Measurements from ENCODE around the gene SSR4.

SSR4 gene

GRCh38 chrX:153774576-153775292 is 19.7 kb upstream of the SSR4 start:
- no peak for TF ChIP-seq PAX5 (IDR thresholded peaks at IDR 0.05; ENCODE audit: insufficient read depth, low read length, severe bottlenecking)
- TF ChIP-seq SPI1 (IDR thresholded peaks at IDR 0.05; ENCODE audit: low read depth, low read length): no peak
- no peak for TF ChIP-seq POU2F2 (IDR thresholded peaks at IDR 0.05; ENCODE audit: low read depth, low read length)
- no peak for TF ChIP-seq TAF1 (IDR thresholded peaks at IDR 0.05; ENCODE audit: low read depth, low read length)
- no peak for TF ChIP-seq POLR2A (IDR thresholded peaks at IDR 0.05; ENCODE audit: low read depth, low read length)
- no peak for TF ChIP-seq POLR2AphosphoS5 (IDR thresholded peaks at IDR 0.05; ENCODE audit: low read depth, low read length)
- no peak for FAIRE-seq
- DNase-seq (ENCODE audit: insufficient read length, low spot score): no peak

- FAIRE-seq: no peak
- TF ChIP-seq SPI1 (IDR thresholded peaks at IDR 0.05; ENCODE audit: low read depth, low read length) (no peak), POU2F2 (IDR thresholded peaks at IDR 0.05; ENCODE audit: low read depth, low read length) (no peak), POLR2A (IDR thresholded peaks at IDR 0.05; ENCODE audit: low read depth, low read length) (no peak), PAX5 (IDR thresholded peaks at IDR 0.05; ENCODE audit: insufficient read depth, low read length, severe bottlenecking) (no peak)
- no peak for DNase-seq (ENCODE audit: insufficient read length, low spot score)
Measured at GRCh38 chrX:153775293-153776119, 19.0 kb upstream of the SSR4 start.

GRCh38 chrX:153776120-153776599 is 18.3 kb upstream of the SSR4 start:
- DNase-seq (ENCODE audit: insufficient read length, low spot score): no peak
- FAIRE-seq: no peak
- no peak for TF ChIP-seq PAX5 (IDR thresholded peaks at IDR 0.05; ENCODE audit: insufficient read depth, low read length, severe bottlenecking)
- no peak for TF ChIP-seq POU2F2 (IDR thresholded peaks at IDR 0.05; ENCODE audit: low read depth, low read length)
- no peak for TF ChIP-seq POLR2A (IDR thresholded peaks at IDR 0.05; ENCODE audit: low read depth, low read length)
- TF ChIP-seq SPI1 (IDR thresholded peaks at IDR 0.05; ENCODE audit: low read depth, low read length): no peak
- TF ChIP-seq TAF1 (IDR thresholded peaks at IDR 0.05; ENCODE audit: low read depth, low read length): no peak
- no peak for TF ChIP-seq POLR2AphosphoS5 (IDR thresholded peaks at IDR 0.05; ENCODE audit: low read depth, low read length)

DNA sequence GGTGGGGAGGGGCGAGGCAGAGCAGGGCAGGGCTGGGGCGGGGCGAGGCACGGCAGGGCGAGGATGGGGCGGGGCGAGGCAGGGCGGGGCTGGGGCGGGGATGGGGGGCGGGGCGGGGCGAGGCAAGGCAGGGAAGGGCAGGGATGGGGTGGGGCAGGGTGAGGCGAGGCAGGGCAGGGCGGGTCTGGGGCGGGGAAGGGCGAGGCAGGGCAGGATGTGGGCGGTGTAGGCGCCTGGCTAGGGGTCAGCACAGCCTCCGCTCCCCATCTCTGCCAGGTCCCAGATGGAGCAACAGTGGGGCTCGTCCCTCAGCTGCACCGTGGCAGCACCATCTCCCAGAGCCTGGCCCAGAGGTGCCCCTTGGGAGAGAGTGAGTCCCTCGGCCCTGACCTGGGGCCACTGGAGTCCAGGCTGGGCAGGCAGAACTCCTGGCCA is 17.8 kb upstream of the SSR4 start:
- FAIRE-seq (no peak), DNase-seq (ENCODE audit: insufficient read length, low spot score) (no peak)
- TF ChIP-seq POLR2A (IDR thresholded peaks at IDR 0.05; ENCODE audit: low read depth, low read length): no peak
- no peak for TF ChIP-seq SPI1 (IDR thresholded peaks at IDR 0.05; ENCODE audit: low read depth, low read length)

DNA sequence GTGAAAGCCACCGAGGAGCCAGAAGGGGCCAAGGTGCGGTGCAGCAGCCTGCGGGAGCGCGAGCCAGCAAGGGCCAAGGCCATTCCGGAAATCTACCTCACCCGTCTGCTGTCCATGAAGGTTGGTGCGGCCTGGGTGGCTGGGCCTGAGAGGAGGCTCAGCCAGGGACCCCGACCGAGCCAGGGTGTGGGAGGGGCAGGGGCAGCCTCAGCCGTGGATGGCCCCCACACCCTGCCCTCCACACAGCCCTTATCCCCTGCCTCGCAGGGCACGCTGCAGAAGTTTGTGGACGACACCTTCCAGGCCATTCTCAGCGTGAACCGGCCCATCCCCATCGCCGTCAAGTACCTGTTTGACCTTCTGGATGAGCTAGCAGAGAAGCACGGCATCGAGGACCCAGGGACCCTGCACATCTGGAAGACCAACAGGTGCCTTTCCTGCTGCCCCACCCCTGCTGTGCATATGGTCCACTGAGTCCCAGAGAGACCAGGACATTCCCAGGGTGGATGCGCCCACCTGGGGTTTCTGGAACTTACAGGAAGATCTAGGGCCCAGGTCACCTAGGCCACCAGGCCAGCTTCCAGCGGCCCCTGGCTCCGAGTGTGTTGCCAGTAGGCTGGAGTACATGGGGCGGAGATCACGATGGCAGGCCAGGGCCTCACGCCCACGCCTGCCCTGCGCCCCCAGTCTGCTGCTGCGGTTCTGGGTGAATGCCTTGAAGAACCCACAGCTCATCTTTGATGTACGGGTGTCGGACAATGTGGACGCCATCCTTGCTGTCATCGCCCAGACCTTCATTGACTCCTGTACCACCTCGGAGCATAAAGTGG is 17.0 kb upstream of the SSR4 start:
- no peak for TF ChIP-seq POLR2AphosphoS5 (IDR thresholded peaks at IDR 0.05; ENCODE audit: low read depth, low read length)
- TF ChIP-seq SPI1 (IDR thresholded peaks at IDR 0.05; ENCODE audit: low read depth, low read length): no peak
- TF ChIP-seq TAF1 (IDR thresholded peaks at IDR 0.05; ENCODE audit: low read depth, low read length): no peak
- FAIRE-seq: no peak
- DNase-seq (ENCODE audit: insufficient read length, low spot score): no peak

DNA sequence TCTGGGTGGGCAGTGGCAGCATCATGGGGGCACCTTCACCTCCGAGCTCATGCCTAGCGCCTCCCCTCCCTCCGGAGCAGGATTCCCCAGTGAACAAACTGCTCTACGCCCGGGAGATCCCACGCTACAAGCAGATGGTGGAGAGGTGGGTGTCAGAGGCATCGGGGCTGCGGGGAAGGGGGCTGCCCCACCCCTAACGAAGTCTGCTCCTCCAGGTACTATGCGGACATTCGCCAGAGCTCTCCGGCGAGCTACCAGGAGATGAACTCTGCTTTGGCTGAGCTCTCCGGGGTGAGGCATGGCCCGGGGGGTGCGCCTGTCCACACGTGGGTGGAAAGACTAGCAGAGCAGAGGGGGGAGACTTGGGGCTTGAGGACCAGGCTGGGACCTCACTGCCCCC is 16.3 kb upstream of the SSR4 start:
- FAIRE-seq: no peak
- TF ChIP-seq PAX5 (IDR thresholded peaks at IDR 0.05; ENCODE audit: insufficient read depth, low read length, severe bottlenecking) (no peak), SPI1 (IDR thresholded peaks at IDR 0.05; ENCODE audit: low read depth, low read length) (no peak), TAF1 (IDR thresholded peaks at IDR 0.05; ENCODE audit: low read depth, low read length) (no peak), POU2F2 (IDR thresholded peaks at IDR 0.05; ENCODE audit: low read depth, low read length) (no peak), POLR2A (IDR thresholded peaks at IDR 0.05; ENCODE audit: low read depth, low read length) (no peak), POLR2AphosphoS5 (IDR thresholded peaks at IDR 0.05; ENCODE audit: low read depth, low read length) (no peak)
- no peak for DNase-seq (ENCODE audit: insufficient read length, low spot score)

- FAIRE-seq: no peak
- no peak for DNase-seq (ENCODE audit: insufficient read length, low spot score)
- TF ChIP-seq POLR2AphosphoS5 (IDR thresholded peaks at IDR 0.05; ENCODE audit: low read depth, low read length) (no peak), POU2F2 (IDR thresholded peaks at IDR 0.05; ENCODE audit: low read depth, low read length) (no peak), PAX5 (IDR thresholded peaks at IDR 0.05; ENCODE audit: insufficient read depth, low read length, severe bottlenecking) (no peak), TAF1 (IDR thresholded peaks at IDR 0.05; ENCODE audit: low read depth, low read length) (no peak)
Measured at GRCh38 chrX:153778684-153779101, 15.8 kb upstream of the SSR4 start.

- DNase-seq (ENCODE audit: insufficient read length, low spot score) (no peak), FAIRE-seq (no peak)
- TF ChIP-seq POLR2A (IDR thresholded peaks at IDR 0.05; ENCODE audit: low read depth, low read length): no peak
- TF ChIP-seq TAF1 (IDR thresholded peaks at IDR 0.05; ENCODE audit: low read depth, low read length): no peak
- TF ChIP-seq PAX5 (IDR thresholded peaks at IDR 0.05; ENCODE audit: insufficient read depth, low read length, severe bottlenecking): no peak
- no peak for TF ChIP-seq SPI1 (IDR thresholded peaks at IDR 0.05; ENCODE audit: low read depth, low read length)
- TF ChIP-seq POU2F2 (IDR thresholded peaks at IDR 0.05; ENCODE audit: low read depth, low read length): no peak
- TF ChIP-seq POLR2AphosphoS5 (IDR thresholded peaks at IDR 0.05; ENCODE audit: low read depth, low read length): no peak
Measured at GRCh38 chrX:153779891-153780677, 14.4 kb upstream of the SSR4 start.

Measured in GM12891 (cell line).